ENCODE results near the gene CLDN12.

- no peak for TF ChIP-seq CTCF (IDR thresholded peaks at IDR 0.05; ENCODE audit: low read length)
- no peak for TF ChIP-seq EZH2 (optimal IDR thresholded peaks at IDR 0.05; ENCODE audit: low read depth, low read length)
- no peak for TF ChIP-seq EZH2phosphoT487 (IDR thresholded peaks at IDR 0.05; ENCODE audit: low read length)
These were observed 4.2 kb downstream of the CLDN12 start for GRCh38 chr7:90407484-90407821.

Data from MM.1S (cell line).